KBM-7 (cell line): Measurements from ENCODE around the gene CETN2.
"Not testable (repeated sequence)": the region's sequence is repeated elsewhere in the genome, so short reads cannot be mapped to it uniquely, and the experiment has no call there.

Experiments used
- DNase-seq: peaks from one replicate; pipeline ENCODE4 v3.0.0-alpha.2; 2015
- in situ Hi-C: fragments of 300-500 bp; cut with MboI; formaldehyde crosslinking; loops from 2 replicates; pipeline ENCODE4 v1.14.3; 2020; ENCODE audit warnings: low sequenced_read_pairs, low pct_unique_long_range_greater_than_20kb, mixed read lengths

CETN2 gene

GRCh38 chrX:152835470-152835869 is 4.9 kb upstream of the CETN2 start:
- in situ Hi-C loops = not testable (repeated sequence)

DNA sequence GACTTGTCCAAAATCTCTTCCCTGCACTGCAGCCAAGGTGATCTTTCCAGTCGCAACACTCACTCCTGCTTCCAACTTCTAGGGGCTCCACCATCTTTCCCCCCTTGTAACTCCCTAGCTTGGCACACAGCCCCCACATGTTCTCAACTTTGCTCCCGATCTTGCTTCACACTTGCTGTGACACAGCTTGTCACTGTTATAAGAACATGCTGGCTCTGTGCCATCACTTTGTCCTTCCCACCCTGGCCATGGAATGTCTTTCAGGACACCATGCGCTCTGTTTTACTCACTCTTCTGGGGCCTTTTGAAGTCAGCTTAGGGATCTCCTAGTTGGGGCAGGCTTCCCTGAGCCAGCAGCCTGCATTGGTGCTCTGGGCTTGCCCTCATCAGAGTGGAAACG is 2.8 kb upstream of the CETN2 start:
- no peak for DNase-seq
- in situ Hi-C loops = no loop called here

More at GRCh38 chrX:152835470-152835869, 4.9 kb upstream of the CETN2 start:
- DNase-seq = not testable (repeated sequence)

GRCh38 chrX:152832520-152832919 is 2.0 kb upstream of the CETN2 start:
- no peak for DNase-seq
- in situ Hi-C loops = no loop called here

- DNase-seq = peak; percentile 3
- in situ Hi-C loops = no loop called here
Observed at GRCh38 chrX:152831391-152831790, 834 bp upstream of the CETN2 start.

DNA sequence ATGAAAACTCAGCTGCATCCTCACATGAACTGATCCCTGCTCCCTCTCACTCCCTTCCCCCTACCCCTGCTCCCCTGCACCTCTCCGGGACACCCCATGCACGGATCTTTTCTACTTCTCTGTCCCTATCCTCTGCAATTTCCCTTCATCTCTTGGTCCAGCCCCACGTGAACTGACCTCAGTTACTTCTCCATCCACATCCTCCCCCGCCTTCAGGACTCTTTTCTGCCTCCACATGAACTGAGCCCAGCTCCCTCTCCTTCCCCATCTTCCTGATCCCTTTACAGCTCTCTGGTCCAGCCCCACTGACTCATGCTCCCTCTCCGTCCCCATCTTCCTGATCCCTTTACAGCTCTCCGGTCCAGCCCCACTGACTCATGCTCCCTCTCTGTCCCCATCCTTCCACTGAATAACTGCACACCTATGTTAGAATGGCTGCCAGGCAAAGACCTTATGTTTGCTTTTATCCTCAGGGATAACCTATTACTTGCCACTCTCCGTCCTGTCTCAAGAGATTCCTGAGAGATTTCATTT is 5.6 kb downstream of the CETN2 start:
- in situ Hi-C loops = loop anchor here (25.0 kb wide), 1 partner anchor 188 kb away; the partner anchor contains the start of gene GABRQ
- no peak for DNase-seq

DNA sequence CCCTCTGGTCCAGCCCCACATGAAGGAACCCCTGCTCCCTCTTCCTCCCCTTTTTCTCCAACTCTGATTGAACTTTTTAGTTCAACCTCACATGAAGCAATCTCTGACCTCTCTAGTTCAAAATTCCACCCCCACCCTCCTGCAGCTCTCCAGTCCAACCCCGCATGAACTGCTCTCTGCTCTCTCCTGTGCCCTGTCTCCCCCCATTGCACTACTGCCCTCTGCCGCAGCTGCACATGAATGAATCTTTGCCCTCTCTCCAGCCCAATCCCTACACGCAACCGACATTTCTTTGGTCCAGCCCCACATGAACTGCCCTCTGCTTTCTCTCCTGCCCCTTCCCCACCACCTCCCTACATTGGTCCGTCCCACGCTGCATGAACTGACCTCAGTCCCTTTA is 6.9 kb downstream of the CETN2 start:
- in situ Hi-C loops = loop anchor here (25.0 kb wide), 1 partner anchor 186 kb away; the partner anchor contains the start of gene GABRQ
- DNase-seq = no peak

DNA sequence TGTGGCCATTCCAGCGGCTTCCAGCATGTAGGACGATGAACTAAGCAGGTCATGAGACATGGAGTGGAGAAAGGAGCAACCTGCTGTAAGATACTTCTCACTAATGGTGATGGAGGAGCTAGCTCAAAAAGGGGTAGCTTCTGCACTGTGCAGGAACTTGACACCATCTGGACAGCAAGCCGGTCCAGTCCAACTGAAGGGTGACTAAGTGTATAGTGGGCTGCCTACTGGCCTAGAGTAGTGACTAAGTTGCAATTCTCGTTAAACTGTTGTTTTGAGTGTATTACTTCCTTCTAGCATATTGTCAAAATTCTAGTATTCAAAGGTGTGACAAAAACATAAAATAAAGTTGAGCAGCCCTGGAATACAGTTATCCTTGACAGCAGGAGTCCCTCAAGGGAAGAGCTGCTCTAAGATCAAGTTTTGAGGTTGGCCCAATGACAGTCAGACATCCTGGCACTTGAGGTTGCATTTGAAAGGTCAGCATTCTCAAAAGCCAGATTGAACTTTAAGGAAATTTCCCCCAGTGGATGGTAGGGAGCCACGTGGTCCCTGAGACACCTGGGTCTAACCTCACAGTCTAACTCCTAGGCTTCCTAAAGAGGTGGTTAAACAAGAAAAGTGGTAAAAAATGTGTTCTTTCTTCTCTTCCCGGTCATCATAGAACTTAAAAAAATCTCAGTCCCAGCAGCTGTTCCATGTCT is 8.0 kb downstream of the CETN2 start:
- in situ Hi-C loops = loop anchor here (25.0 kb wide), 1 partner anchor 185 kb away; the partner anchor contains the start of gene GABRQ
- DNase-seq = no peak

DNA sequence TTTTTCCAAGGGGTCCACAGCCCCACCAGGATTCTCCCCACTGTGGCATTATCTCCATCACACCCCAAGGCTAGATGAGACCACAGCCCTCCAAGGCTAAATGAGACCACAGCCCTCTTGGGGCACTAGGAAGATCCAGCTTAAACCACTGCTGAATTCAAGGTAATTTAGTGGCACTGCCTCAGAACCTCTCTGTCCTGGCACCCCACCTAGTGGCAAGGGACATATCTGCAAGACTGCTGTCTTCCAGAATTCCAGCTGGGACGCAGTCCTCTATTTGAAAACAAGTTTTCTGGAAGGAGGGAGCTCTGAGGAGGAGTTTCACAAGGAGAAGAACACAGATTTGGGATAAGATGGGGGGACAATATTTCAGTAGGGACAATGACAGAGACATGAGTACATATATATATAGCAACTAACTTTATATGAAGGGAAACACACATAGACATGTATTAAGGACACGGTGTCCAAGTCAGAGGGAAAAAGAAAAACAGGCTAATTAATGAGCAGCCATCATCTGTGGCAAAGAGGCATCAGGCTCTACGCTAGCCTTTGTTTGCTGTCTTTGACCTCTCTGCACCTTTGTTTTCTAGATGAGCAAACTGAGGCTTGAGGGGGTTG is 9.3 kb downstream of the CETN2 start:
- in situ Hi-C loops = loop anchor here (25.0 kb wide), 1 partner anchor 184 kb away; the partner anchor contains the start of gene GABRQ
- peak; percentile 47 for DNase-seq

- DNase-seq = no peak
- in situ Hi-C loops = loop anchor here (25.0 kb wide), 1 partner anchor 182 kb away; the partner anchor contains the start of gene GABRQ
Observed at GRCh38 chrX:152819732-152820131, 10.8 kb downstream of the CETN2 start.

GRCh38 chrX:152819266-152819665 is 11.3 kb downstream of the CETN2 start:
- DNase-seq = no peak
- in situ Hi-C loops = loop anchor here (25.0 kb wide), 1 partner anchor 182 kb away; the partner anchor contains the start of gene GABRQ

- DNase-seq = no peak
- in situ Hi-C loops = loop anchor here (25.0 kb wide), 1 partner anchor 181 kb away; the partner anchor contains the start of gene GABRQ
Observed at GRCh38 chrX:152818356-152818755, 12.2 kb downstream of the CETN2 start.

- in situ Hi-C loops = loop anchor here (25.0 kb wide), 1 partner anchor 180 kb away; the partner anchor contains the start of gene GABRQ
- DNase-seq = peak; percentile 40
Observed at GRCh38 chrX:152817078-152817764, 13.3 kb downstream of the CETN2 start.

DNA sequence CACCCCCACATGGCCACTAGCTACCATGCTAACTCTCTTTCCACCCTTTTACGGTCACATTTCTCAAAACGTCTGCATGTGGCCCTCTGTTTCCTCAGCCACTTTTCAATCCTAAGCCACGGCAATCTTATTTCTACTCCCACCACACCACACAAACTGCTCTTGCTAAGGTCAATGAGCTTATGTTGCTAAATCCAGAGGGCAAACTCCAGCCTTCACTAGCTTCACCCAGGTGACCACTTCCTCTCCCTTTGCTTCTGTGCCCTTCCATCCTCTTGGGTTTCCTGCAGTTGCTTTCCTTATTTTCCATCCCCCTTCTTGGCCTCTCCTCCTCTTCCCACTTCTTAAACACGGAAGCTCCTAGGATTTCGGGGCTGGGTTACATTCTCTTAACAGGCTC is 16.5 kb downstream of the CETN2 start:
- in situ Hi-C loops = loop anchor here (25.0 kb wide), 1 partner anchor 177 kb away; the partner anchor contains the start of gene GABRQ
- DNase-seq = no peak

GRCh38 chrX:152813206-152813605 is 17.4 kb downstream of the CETN2 start:
- in situ Hi-C loops = loop anchor here (25.0 kb wide), 1 partner anchor 176 kb away; the partner anchor contains the start of gene GABRQ
- DNase-seq = peak; percentile 6

DNA sequence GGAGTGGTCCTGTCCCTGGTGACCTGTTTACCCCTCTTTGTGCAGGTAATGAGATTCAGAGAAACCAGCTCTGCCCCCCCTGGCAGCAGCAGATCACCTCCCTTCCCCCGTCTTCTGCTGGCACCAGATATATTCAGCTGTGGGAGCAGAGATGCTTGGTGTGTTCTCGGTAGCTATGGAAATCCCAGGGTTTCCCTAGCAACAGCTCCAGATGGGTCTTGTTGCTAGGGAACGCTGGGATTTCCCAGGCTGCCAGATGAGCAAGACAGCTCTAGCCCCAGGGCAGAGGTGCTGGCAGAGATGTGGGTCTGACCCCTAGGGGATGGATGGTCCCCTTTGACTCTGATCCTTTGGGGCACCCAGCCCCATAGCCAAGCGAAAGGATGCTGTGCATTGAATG is 20.2 kb downstream of the CETN2 start:
- no peak for DNase-seq
- in situ Hi-C loops = loop anchor here (25.0 kb wide), 1 partner anchor 173 kb away; the partner anchor contains the start of gene GABRQ

DNA sequence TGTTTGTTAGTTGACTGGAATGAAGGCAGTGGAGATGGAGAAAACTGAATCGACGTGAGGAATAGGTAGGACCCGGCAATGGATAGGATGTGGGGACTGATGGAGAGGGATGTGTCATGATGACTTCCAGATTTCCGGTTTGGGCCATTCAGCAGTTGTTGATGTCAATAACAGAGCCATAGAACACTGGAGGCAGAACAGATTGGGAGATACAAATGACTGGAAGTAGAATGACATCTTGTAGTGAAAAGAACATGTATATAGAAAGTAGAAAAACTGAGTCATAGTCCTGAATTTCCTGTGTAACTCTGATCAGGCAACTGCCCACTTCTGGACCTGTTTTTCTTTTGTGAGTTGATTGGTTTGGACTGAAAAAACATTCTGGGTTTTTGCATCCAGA is 24.5 kb downstream of the CETN2 start:
- DNase-seq = no peak
- in situ Hi-C loops = loop anchor here (25.0 kb wide), 1 partner anchor 169 kb away; the partner anchor contains the start of gene GABRQ

DNA sequence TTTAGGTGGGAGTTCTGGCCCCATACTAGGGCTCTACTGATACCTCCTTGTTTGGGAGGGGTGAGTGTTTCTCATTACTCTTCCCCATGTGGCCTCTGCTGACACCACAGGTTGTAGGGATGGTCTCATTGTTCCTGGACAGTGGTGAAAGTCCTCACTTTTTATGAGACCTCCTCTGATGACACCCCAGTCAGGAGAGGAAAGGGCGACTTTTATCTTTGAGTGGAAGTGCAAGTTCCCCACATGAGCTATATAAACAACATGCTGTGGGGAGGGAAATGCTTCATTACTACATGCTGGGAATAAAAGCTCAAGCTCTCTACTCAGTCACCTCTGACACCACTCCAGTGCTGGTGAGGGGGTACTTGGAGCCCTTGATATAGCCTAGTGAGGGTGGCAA is 31.6 kb downstream of the CETN2 start:
- in situ Hi-C loops = no loop called here
- no peak for DNase-seq

GRCh38 chrX:152787062-152787461 is 43.5 kb downstream of the CETN2 start:
- DNase-seq, in situ Hi-C loops: not testable (repeated sequence)
